Smooth muscle cell of the umbilical artery (primary cell): ENCODE measurements around the gene RAN. TPM values are rescaled to one million over a fixed set of nuclear protein-coding genes. Genes with fewer than 3 reads are reported as not detected.

Experiments
- total RNA-seq: library from RNA; depleted of rRNA; stranded (reverse); fragments of >200 nt; gene quantifications from 2 replicates; pipeline ENCODE4 v1.2.3, GENCODE V29; 2014

Gene RAN
- 514 and 937 TPM in 2 replicates for total RNA-seq

DNA sequence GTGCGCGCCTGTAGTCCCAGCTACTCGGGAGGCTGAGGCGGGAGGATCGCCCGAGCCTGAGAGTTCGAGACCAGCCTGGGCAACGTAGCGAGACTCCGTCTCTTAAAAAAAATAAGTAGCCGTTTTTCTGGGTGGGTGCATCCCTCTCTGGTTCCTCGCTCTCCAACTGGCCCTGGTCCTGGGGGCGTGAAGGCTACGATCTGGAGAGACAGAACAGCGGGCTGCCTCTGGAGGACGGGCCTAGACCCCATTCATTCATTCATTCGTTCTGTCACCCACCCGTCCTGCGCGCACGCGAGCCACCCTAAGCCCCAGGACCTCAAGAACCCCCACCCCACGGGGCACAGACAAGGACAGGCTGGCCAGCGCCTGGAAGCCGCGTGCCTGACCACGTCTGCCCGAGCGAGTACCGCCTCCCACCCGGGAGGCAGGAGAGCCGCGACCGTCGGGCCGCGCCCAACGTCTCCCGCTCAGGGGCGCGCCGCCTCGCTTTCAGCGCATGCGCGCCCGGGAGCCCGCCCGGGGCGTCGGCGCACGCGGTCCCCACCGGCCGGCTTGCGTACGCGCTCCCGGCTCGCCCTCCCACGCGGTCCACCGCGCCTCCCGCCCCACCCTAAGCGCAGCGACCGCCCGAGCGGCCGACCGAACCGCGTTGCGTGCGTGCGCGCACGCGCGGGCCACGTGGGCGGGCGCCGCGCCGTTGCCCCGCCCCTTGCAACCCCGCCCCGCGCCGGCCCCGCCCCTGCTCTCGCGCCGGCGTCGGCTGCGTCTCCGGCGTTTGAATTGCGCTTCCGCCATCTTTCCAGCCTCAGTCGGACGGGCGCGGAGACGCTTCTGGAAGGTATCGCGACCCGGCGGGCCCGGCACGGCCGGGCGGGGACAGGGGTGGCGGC is at the start of gene RAN:
RAN (plus strand) TSS at position 781 of the 893 bp plus-strand sequence. CDS start 528 bp downstream, outside the sequence.

GRCh38 chr12:130838951-130839769 is 32.7 kb upstream of the RAN start, which contains the start of gene STX2:
STX2 (minus strand) TSS chr12:130839250; CDS start chr12:130839099, 151 bp downstream.

Other genes starting within 250 kb of the RAN start
- gene RIMBP2, start 155.8 kb upstream of the RAN start, total RNA-seq, result not detected in 2 replicates
- gene STX2, start 32.8 kb upstream of the RAN start, total RNA-seq, result 48.1 and 53.6 TPM in 2 replicates
- gene ADGRD1, start 81.8 kb downstream of the RAN start, total RNA-seq, result 0.05 and 2.4 TPM in 2 replicates